ENCODE data around the gene ACAD11.
"Not testable (repeated sequence)": the region's sequence is repeated elsewhere in the genome, so short reads cannot be mapped to it uniquely, and the experiment has no call there.

ACAD11 gene

DNA sequence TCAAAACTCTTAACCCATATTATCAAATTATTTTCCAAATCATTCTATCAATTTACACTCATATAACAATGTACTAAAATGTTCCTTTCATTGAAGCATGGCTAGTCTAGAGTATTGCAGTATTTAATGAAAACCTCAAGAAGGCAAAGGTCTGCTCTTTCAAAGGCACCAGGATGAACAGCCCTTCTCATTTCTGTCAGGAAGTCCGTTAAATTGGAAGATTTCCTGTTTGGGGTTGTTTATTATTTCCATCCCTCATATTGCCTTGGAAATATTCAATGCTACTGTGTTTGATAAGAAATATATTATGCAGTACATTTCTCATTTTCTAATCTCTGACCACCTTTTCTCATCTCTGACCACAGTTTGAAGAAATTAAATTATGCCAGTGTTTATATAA is 37.5 kb downstream of the ACAD11 start:
- Mint-ChIP-seq H3K27ac (ENCODE audit: low read depth) (no peak overlapping the region), H3K27me3 (no peaks in the 10 kb centered on the region)

DNA sequence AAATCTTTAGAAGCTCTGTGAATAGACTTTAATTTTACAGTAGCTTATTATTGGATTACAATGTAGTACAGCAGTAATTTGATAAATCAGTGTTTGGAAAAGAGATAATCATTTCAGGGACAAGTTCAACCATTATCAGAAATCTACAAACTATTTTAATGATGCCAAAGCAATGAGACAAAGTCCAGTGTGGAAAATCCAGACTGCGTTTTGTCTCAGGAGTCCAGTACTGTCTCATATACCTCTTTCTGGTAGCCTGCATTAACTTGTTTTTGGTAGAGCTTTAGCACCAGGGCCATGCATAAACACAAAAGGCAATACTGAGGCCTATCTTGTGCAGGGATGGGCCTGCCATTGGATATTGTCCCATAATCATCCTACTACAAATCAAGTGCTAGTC is 42.8 kb downstream of the ACAD11 start:
- no peaks in the 10 kb centered on the region for H3K9me3 Mint-ChIP-seq
- ATAC-seq (replicated peaks; ENCODE audit: extremely low read depth, poor library complexity, severe bottlenecking) = no peak
- no peak for DNase-seq (ENCODE audit: low spot score in 2 of 2)
- no peak overlapping the region for H3K27ac Mint-ChIP-seq (ENCODE audit: low read depth)
- peaks cover 10% of the 10 kb centered on the region for H3K36me3 Mint-ChIP-seq (ENCODE audit: insufficient read depth)
- H3K27me3 Mint-ChIP-seq = no peaks in the 10 kb centered on the region
- H3K4me1 Mint-ChIP-seq = peaks cover 7% of the 10 kb centered on the region
- no peak overlapping the region for H3K4me3 Mint-ChIP-seq

More for the DNA sequence above, 37.5 kb downstream of the ACAD11 start:
- DNase-seq (ENCODE audit: low spot score in 2 of 2) (no peak), ATAC-seq (replicated peaks; ENCODE audit: extremely low read depth, poor library complexity, severe bottlenecking) (no peak)
- peaks cover 12% of the 10 kb centered on the region for H3K36me3 Mint-ChIP-seq (ENCODE audit: insufficient read depth)
- peaks cover 7% of the 10 kb centered on the region for H3K4me1 Mint-ChIP-seq
- no peaks in the 10 kb centered on the region for H3K9me3 Mint-ChIP-seq
- no peak overlapping the region for H3K4me3 Mint-ChIP-seq

DNA sequence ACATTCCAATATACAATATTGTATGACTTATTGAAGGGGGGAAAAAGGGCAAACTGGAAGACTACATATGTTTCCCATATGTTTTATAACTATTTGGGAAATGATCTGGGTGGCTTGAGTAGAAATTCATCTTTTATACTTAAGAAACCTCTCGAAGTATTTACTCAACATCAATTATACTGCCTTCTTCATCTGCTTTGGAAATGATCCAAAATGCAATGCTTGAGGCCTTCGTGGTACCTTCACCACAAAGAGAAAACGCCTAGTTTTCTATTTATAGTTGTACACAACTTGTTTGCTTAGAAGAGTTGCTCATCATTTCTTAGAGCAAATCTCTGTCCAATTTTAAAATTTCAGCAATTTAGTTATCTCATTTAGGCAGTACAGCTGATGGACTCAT is 43.7 kb downstream of the ACAD11 start:
- H3K9me3 Mint-ChIP-seq = no peaks in the 10 kb centered on the region
- peaks cover 4% of the 10 kb centered on the region for H3K4me1 Mint-ChIP-seq
- peaks cover 10% of the 10 kb centered on the region for H3K36me3 Mint-ChIP-seq (ENCODE audit: insufficient read depth)
- no peaks in the 10 kb centered on the region for H3K27me3 Mint-ChIP-seq
- no peak for ATAC-seq (replicated peaks; ENCODE audit: extremely low read depth, poor library complexity, severe bottlenecking)
- no peak overlapping the region for H3K27ac Mint-ChIP-seq (ENCODE audit: low read depth)
- DNase-seq (ENCODE audit: low spot score in 2 of 2) = no peak
- no peak overlapping the region for H3K4me3 Mint-ChIP-seq

DNA sequence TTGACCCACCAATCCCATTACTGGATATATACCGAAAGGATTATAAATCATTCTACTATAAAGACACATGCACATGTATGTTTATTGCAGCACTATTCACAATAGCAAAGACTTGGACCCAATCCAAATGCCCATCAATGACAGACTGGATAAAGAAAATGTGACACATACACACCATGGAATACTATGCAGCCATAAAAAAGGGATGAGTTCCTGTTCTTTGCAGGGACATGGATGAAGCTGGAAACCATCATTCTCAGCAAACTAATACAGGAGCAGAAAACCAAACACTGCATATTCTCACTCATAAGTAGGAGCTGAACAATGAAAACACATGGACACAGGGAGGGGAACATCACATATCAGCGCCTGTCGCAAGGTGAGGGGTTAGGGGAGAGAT is 44.3 kb downstream of the ACAD11 start:
- H3K36me3 Mint-ChIP-seq (ENCODE audit: insufficient read depth); H3K4me3 Mint-ChIP-seq; H3K27me3 Mint-ChIP-seq; H3K4me1 Mint-ChIP-seq; DNase-seq (ENCODE audit: low spot score in 2 of 2); H3K27ac Mint-ChIP-seq (ENCODE audit: low read depth); H3K9me3 Mint-ChIP-seq; ATAC-seq (replicated peaks; ENCODE audit: extremely low read depth, poor library complexity, severe bottlenecking): not testable (repeated sequence)

DNA sequence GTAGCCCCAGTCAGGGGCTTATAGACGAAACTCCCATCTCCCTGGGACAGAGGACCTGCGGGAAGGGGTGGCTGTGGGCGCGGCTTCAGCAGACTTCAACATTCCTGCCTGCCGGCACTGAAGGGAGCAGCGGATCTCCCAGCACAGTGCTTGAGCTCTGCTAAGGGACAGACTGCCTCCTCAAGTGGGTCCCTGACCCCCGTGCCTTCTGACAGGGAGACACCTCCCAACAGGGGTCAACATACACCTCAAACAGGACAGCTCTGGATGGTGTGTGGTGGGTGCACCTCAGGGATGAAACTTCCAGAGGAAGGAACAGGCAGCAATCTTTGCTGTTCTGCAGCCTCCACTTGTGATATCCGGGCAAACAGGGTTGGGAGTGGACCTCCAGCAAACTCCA is 53.0 kb downstream of the ACAD11 start:
- not testable (repeated sequence) for H3K27me3 Mint-ChIP-seq; DNase-seq (ENCODE audit: low spot score in 2 of 2); H3K27ac Mint-ChIP-seq (ENCODE audit: low read depth); H3K9me3 Mint-ChIP-seq; ATAC-seq (replicated peaks; ENCODE audit: extremely low read depth, poor library complexity, severe bottlenecking); H3K4me3 Mint-ChIP-seq
- H3K4me1 Mint-ChIP-seq = peaks cover 11% of the 10 kb centered on the region
- peaks cover 14% of the 10 kb centered on the region for H3K36me3 Mint-ChIP-seq (ENCODE audit: insufficient read depth)

DNA sequence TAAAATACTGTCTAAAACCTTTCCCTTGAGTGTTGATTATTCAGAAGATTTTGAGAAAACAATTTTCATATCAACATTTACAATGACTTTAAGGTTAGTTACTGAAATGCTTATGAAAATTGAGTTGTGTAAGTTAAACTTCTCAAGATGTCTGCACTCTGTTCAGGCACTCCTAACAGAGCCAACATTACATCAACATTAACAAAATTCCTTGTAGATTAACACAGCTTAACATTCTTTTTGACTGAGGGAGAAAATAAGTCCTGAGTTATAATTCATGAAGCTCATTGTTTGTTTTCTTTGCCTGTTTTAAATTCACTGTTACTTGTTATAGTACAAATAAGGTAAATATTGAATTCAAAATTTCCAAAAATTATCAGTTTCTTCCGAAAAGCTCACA is 53.5 kb downstream of the ACAD11 start:
- no peak for DNase-seq (ENCODE audit: low spot score in 2 of 2)
- ATAC-seq (replicated peaks; ENCODE audit: extremely low read depth, poor library complexity, severe bottlenecking) = no peak
- Mint-ChIP-seq H3K36me3 (ENCODE audit: insufficient read depth) (peaks cover 14% of the 10 kb centered on the region), H3K9me3 (no peaks in the 10 kb centered on the region), H3K4me1 (peaks cover 11% of the 10 kb centered on the region), H3K4me3 (no peak overlapping the region), H3K27ac (ENCODE audit: low read depth) (no peak overlapping the region), H3K27me3 (no peaks in the 10 kb centered on the region)

DNA sequence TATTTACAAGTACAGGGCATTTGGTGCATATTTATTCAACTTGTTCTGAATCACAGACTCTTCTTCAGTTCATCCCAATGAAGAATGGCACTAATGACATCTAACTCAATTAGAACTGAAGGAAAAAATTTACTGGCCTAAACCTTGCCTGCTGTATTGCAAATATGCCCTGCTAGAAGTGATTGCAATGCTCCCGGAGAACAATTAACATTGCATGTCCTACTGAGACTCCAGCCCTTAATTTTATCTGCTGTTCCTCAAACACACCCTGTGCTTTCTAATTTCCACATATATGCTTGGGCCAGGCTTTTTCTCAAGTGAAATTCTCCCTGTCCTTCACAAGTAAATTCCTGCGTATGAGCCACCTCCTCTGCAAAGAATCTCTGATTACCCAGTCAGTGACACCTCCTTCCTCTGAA is 54.2 kb downstream of the ACAD11 start:
- no peak overlapping the region for H3K4me3 Mint-ChIP-seq
- no peak for ATAC-seq (replicated peaks; ENCODE audit: extremely low read depth, poor library complexity, severe bottlenecking)
- peaks cover 11% of the 10 kb centered on the region for H3K4me1 Mint-ChIP-seq
- H3K36me3 Mint-ChIP-seq (ENCODE audit: insufficient read depth) = peaks cover 11% of the 10 kb centered on the region
- DNase-seq (ENCODE audit: low spot score in 2 of 2) = no peak
- H3K27me3 Mint-ChIP-seq = no peaks in the 10 kb centered on the region
- no peaks in the 10 kb centered on the region for H3K9me3 Mint-ChIP-seq
- no peak overlapping the region for H3K27ac Mint-ChIP-seq (ENCODE audit: low read depth)

DNA sequence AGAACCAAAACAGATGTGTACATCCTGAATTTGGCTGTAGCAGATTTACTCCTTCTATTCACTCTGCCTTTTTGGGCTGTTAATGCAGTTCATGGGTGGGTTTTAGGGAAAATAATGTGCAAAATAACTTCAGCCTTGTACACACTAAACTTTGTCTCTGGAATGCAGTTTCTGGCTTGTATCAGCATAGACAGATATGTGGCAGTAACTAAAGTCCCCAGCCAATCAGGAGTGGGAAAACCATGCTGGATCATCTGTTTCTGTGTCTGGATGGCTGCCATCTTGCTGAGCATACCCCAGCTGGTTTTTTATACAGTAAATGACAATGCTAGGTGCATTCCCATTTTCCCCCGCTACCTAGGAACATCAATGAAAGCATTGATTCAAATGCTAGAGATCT is 59.0 kb downstream of the ACAD11 start:
- H3K4me3 Mint-ChIP-seq; H3K9me3 Mint-ChIP-seq; H3K27ac Mint-ChIP-seq (ENCODE audit: low read depth); ATAC-seq (replicated peaks; ENCODE audit: extremely low read depth, poor library complexity, severe bottlenecking); H3K4me1 Mint-ChIP-seq; H3K27me3 Mint-ChIP-seq; DNase-seq (ENCODE audit: low spot score in 2 of 2): not testable (repeated sequence)
- H3K36me3 Mint-ChIP-seq (ENCODE audit: insufficient read depth) = peaks cover 17% of the 10 kb centered on the region

DNA sequence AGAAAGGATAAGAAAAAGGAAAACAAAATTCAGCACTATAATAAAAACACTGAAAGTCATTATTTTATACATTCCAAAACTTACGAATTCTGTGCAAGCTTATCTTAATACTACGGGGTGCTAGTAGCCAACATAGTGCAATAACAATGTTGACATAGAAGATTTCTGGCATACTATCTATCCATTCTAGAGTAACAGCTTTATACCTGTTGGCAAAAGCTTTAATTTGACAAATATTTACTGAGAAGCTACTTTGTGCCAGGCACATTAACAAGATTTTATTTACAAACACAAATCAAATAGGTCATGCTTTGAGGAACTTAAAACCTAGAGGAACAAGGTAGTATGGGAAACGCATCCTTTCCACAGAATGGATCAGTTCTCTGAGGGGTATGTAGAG is 61.4 kb downstream of the ACAD11 start:
- ATAC-seq (replicated peaks; ENCODE audit: extremely low read depth, poor library complexity, severe bottlenecking) (no peak), DNase-seq (ENCODE audit: low spot score in 2 of 2) (no peak)
- Mint-ChIP-seq H3K36me3 (ENCODE audit: insufficient read depth) (peaks cover 18% of the 10 kb centered on the region), H3K27me3 (no peaks in the 10 kb centered on the region), H3K9me3 (no peaks in the 10 kb centered on the region), H3K27ac (ENCODE audit: low read depth) (no peak overlapping the region), H3K4me1 (no peaks in the 10 kb centered on the region), H3K4me3 (no peak overlapping the region)

DNA sequence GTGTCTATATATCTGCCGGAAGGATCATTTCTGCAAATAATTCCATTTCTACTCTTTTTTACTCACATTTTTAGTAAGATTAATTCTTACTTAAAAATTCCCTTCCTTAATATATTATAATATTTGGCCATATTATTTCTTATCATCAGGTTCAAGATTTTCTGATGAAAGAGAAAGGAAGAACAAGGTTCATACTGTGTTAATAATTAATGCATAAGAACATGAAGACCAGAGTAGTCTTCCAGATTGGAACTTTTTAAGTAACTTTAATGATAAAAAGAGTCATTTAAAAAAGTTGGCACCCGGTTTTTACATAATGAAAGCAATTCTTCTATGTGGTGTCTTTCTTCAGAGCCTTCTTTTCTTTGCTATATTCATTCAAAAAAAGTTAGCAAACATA is 61.9 kb downstream of the ACAD11 start:
- no peak overlapping the region for H3K27ac Mint-ChIP-seq (ENCODE audit: low read depth)
- no peak for DNase-seq (ENCODE audit: low spot score in 2 of 2)
- no peak overlapping the region for H3K4me3 Mint-ChIP-seq
- no peaks in the 10 kb centered on the region for H3K9me3 Mint-ChIP-seq
- ATAC-seq (replicated peaks; ENCODE audit: extremely low read depth, poor library complexity, severe bottlenecking) = no peak
- no peaks in the 10 kb centered on the region for H3K4me1 Mint-ChIP-seq
- H3K36me3 Mint-ChIP-seq (ENCODE audit: insufficient read depth) = peaks cover 17% of the 10 kb centered on the region
- H3K27me3 Mint-ChIP-seq = no peaks in the 10 kb centered on the region

DNA sequence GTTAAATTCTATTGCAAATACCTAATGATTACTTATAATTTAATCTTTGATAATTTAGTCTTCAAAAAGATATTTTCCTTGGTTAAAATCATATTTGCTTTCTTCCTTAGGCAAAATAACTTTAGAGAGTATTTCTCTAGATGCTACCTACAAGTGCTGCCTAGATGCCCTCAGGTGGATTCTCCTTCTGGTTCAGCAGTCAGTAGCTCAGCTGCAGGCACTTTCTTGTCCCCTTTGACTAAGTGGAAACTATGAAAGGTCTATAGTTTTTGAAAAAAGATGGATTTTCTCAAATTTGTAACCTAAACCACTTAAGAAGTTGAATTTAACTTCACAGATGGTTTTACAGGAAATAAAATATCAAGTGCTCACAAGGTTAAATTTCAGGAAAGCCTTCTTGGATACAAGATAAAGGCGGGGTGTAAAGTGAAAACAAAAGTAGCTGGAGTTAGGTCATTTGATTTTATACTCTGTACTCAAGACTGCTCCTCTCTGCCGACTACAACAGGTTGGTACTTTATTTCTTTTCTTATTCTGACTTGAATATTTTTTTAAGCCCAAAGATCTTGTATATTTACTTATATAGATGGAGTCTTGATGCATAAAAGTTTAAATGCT is 62.7 kb downstream of the ACAD11 start, which contains the start of gene ACKR4:
ACKR4 (plus strand) TSS at position 455 of the 618 bp plus-strand sequence. CDS start 3,128 bp downstream, outside the sequence.
- H3K27me3 Mint-ChIP-seq = no peaks in the 10 kb centered on the region
- no peak within 1 kb of the TSS for H3K4me3 Mint-ChIP-seq

DNA sequence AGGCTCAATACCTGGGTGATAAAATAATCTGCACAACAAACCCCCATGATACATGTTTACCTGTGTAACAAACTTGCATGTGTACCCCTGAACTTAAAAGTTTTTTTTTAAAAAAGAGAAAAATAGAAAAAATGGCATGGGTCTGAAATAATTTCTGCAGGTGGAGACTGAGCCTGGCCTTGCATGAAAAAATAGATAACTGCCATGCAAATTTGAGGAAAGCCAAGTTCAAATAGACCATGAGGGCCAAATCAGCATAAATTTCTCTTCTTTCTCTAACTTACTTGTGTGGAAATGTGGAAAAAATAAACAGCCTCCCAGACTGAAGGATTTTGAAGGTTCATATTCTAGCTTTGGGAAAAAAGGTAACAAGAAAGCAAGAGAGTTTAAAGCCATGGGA is 63.3 kb downstream of the ACAD11 start:
- Mint-ChIP-seq H3K9me3 (no peaks in the 10 kb centered on the region), H3K27ac (ENCODE audit: low read depth) (no peak overlapping the region), H3K36me3 (ENCODE audit: insufficient read depth) (peaks cover 18% of the 10 kb centered on the region), H3K4me1 (no peaks in the 10 kb centered on the region), H3K4me3 (no peak overlapping the region), H3K27me3 (no peaks in the 10 kb centered on the region)
- DNase-seq (ENCODE audit: low spot score in 2 of 2) (no peak), ATAC-seq (replicated peaks; ENCODE audit: extremely low read depth, poor library complexity, severe bottlenecking) (no peak)

More for the DNA sequence above, 62.7 kb downstream of the ACAD11 start, which contains the start of gene ACKR4:
- Mint-ChIP-seq H3K9me3 (no peaks in the 10 kb centered on the region), H3K27ac (ENCODE audit: low read depth) (no peak within 1 kb of the TSS), H3K4me1 (no peaks in the 10 kb centered on the region), H3K36me3 (ENCODE audit: insufficient read depth) (peaks cover 14% of the 10 kb centered on the region)
- DNase-seq (ENCODE audit: low spot score in 2 of 2) (no peak), ATAC-seq (replicated peaks; ENCODE audit: extremely low read depth, poor library complexity, severe bottlenecking) (no peak)

DNA sequence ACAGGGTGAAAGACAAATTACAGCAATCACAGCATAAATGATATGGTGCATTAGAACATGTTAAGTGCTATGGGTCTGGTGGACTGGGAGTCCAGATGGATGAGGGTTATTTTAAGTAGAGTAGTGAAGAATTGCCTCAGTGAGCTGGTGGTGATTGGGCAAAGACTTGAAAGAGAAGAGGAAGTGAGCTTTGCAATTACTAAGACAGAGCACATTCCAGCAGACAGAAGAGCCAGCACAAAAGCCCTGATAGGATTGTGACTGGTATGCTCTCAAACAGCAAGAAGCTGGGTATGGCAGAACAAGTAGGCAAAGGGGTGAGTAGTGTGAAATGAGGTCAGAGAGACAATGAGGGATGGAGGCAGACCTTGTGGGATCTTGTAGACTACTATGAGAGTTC is 64.6 kb downstream of the ACAD11 start:
- H3K27ac Mint-ChIP-seq (ENCODE audit: low read depth) = no peak overlapping the region
- H3K27me3 Mint-ChIP-seq = no peaks in the 10 kb centered on the region
- H3K4me1 Mint-ChIP-seq = no peaks in the 10 kb centered on the region
- H3K9me3 Mint-ChIP-seq = peaks cover 5% of the 10 kb centered on the region
- ATAC-seq (replicated peaks; ENCODE audit: extremely low read depth, poor library complexity, severe bottlenecking) (no peak), DNase-seq (ENCODE audit: low spot score in 2 of 2) (no peak)
- H3K36me3 Mint-ChIP-seq (ENCODE audit: insufficient read depth) = peaks cover 19% of the 10 kb centered on the region
- H3K4me3 Mint-ChIP-seq = no peak overlapping the region

All from central memory CD8-positive, alpha-beta T cell (primary cell).